HG02588 (cell line): ENCODE results near the gene IFFO2.
"Not testable (repeated sequence)": the region's sequence is repeated elsewhere in the genome, so short reads cannot be mapped to it uniquely, and the experiment has no call there.

ENCODE experiments used
- ATAC-seq: cut with Tn5 transposase; IDR thresholded peaks from one replicate; pipeline ENCODE4 v1.9.1; 2021; ENCODE audit warnings: mild to moderate bottlenecking, moderate library complexity; ENCODE audit not compliant: unreplicated experiment

IFFO2 gene

GRCh38 chr1:18901147-18901951, 55.1 kb downstream of the IFFO2 start:
- no peak for ATAC-seq

- no peak for ATAC-seq
Observed at GRCh38 chr1:18900303-18900841, 56.1 kb downstream of the IFFO2 start.

GRCh38 chr1:18899363-18900049, 57.0 kb downstream of the IFFO2 start:
- ATAC-seq, result no peak

GRCh38 chr1:18898567-18898966, 57.9 kb downstream of the IFFO2 start:
- no peak for ATAC-seq

- no peak for ATAC-seq
Observed at GRCh38 chr1:18895317-18895716, 61.2 kb downstream of the IFFO2 start.

GRCh38 chr1:18893120-18893519, 63.4 kb downstream of the IFFO2 start:
- no peak for ATAC-seq

- not testable (repeated sequence) for ATAC-seq
Observed at GRCh38 chr1:18891858-18892257, 64.6 kb downstream of the IFFO2 start.

- no peak for ATAC-seq
Observed at GRCh38 chr1:18891426-18891780, 65.1 kb downstream of the IFFO2 start.

- ATAC-seq, result no peak
Observed at GRCh38 chr1:18890706-18891425, 65.6 kb downstream of the IFFO2 start.

- no peak for ATAC-seq
Observed at GRCh38 chr1:18886003-18886335, 70.5 kb downstream of the IFFO2 start.

GRCh38 chr1:18885311-18886002, 71.0 kb downstream of the IFFO2 start:
- no peak for ATAC-seq

GRCh38 chr1:18884727-18885126, 71.7 kb downstream of the IFFO2 start:
- ATAC-seq, result no peak

- ATAC-seq, result no peak
Observed at GRCh38 chr1:18884419-18884717, 72.1 kb downstream of the IFFO2 start.

GRCh38 chr1:18883636-18884418, 72.6 kb downstream of the IFFO2 start:
- ATAC-seq, result no peak

GRCh38 chr1:18883079-18883478, 73.4 kb downstream of the IFFO2 start:
- no peak for ATAC-seq

- ATAC-seq, result no peak
Observed at GRCh38 chr1:18882486-18882885, 74.0 kb downstream of the IFFO2 start.

- ATAC-seq, result no peak
Observed at GRCh38 chr1:18881642-18882431, 74.6 kb downstream of the IFFO2 start.

GRCh38 chr1:18881164-18881563, 75.3 kb downstream of the IFFO2 start:
- ATAC-seq, result no peak

- ATAC-seq, result no peak
Observed at GRCh38 chr1:18880585-18880984, 75.9 kb downstream of the IFFO2 start.
